ENCODE measurements around the gene CNTN2. TPM values are rescaled to one million over a fixed set of nuclear protein-coding genes. Genes with fewer than 3 reads are reported as not detected.

CNTN2 gene
- polyA plus RNA-seq, 1 donor from 2014 or later, result 3.2 TPM

GRCh38 chr1:204996981-204997380 lies 46.0 kb upstream of the CNTN2 start:
- H3K4me2 ChIP-seq (ENCODE audit: low read length), result no peak overlapping the region
- H3K36me3 ChIP-seq (ENCODE audit: insufficient read depth, low read length), result peaks cover 16% of the 10 kb centered on the region
- no peak overlapping the region for H3K27ac ChIP-seq (ENCODE audit: low read length)

DNA sequence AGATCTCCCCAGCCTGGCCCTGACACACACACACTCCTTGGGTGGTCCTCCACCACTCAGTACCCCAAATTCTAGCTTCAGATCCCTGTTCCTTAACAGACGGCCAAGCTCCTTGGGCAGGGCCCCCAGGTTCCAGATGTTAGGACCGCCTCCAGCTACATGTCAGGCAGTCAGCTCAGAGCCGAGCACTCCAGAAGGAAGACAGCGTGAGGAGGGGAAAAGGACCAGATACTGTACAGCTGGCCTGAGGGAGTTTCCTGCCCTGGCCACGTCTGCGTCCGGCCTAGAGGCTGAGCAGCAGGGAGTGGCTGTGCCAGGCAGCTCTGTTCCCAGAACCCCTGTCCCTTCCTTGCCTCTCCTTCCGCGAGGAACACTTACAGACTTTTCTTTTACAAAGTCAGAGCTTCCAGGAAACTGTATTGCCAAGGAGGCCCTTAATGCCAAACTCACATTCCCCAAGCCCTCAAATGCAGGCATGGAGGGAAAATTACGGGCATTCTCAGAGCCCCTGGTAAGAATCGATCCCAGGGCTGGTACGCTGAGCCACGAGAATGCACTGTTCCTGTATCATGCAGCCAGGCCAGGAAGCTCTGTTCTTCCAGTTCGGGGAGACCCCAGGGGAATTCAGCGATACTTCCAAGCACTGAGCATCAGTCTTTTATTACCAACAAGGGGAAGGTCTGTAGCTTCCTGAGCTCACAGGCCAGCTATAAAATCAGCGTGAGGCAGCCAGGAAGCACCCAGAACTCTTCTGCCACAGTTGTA lies 45.2 kb upstream of the CNTN2 start:
- Histone ChIP-seq H3K4me2 (ENCODE audit: low read length) (no peak overlapping the region), H3K27me3 (ENCODE audit: insufficient read depth, low read depth, low read length) (no peaks in the 10 kb centered on the region), H4K20me1 (ENCODE audit: insufficient read depth) (no peaks in the 10 kb centered on the region), H3K9me2 (ENCODE audit: insufficient read depth, low read length) (no peaks in the 10 kb centered on the region), H3K79me2 (replicated peaks; ENCODE audit: insufficient read depth, low read length) (no peaks in the 10 kb centered on the region), H3K9me3 (ENCODE audit: low read length) (no peaks in the 10 kb centered on the region), H3K27ac (ENCODE audit: low read length) (peak overlapping the region; percentile 30), H3K4me3 (ENCODE audit: low read length) (no peak overlapping the region), H3K9ac (ENCODE audit: low read length) (no peak overlapping the region), H2AFZ (ENCODE audit: low read depth, low read length) (no peak overlapping the region), H3F3A (ENCODE audit: insufficient read depth, low read length, poor library complexity, severe bottlenecking) (no peaks in the 10 kb centered on the region), H3K36me3 (ENCODE audit: insufficient read depth, low read length) (peaks cover 16% of the 10 kb centered on the region)
- TF ChIP-seq EP300 (conservative IDR thresholded peaks at IDR 0.05; ENCODE audit: poor library complexity, severe bottlenecking) (no peak), SMC3 (conservative IDR thresholded peaks at IDR 0.05; ENCODE audit: poor library complexity) (no peak), MXI1 (conservative IDR thresholded peaks at IDR 0.05; ENCODE audit: poor library complexity, severe bottlenecking) (no peak), POLR2AphosphoS5 (IDR thresholded peaks at IDR 0.05) (no peak), RAD21 (conservative IDR thresholded peaks at IDR 0.05) (no peak), TAF1 (IDR thresholded peaks at IDR 0.05; ENCODE audit: low read depth) (no peak), REST (IDR thresholded peaks at IDR 0.05; ENCODE audit: borderline replicate concordance) (no peak), EZH2 (IDR thresholded peaks at IDR 0.05; ENCODE audit: borderline replicate concordance, insufficient read depth, low read length, poor library complexity, severe bottlenecking) (no peak)
- TF ChIP-seq, protein P1, sequence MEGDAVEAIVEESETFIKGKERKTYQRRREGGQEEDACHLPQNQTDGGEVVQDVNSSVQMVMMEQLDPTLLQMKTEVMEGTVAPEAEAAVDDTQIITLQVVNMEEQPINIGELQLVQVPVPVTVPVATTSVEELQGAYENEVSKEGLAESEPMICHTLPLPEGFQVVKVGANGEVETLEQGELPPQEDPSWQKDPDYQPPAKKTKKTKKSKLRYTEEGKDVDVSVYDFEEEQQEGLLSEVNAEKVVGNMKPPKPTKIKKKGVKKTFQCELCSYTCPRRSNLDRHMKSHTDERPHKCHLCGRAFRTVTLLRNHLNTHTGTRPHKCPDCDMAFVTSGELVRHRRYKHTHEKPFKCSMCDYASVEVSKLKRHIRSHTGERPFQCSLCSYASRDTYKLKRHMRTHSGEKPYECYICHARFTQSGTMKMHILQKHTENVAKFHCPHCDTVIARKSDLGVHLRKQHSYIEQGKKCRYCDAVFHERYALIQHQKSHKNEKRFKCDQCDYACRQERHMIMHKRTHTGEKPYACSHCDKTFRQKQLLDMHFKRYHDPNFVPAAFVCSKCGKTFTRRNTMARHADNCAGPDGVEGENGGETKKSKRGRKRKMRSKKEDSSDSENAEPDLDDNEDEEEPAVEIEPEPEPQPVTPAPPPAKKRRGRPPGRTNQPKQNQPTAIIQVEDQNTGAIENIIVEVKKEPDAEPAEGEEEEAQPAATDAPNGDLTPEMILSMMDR (IDR thresholded peaks at IDR 0.05; ENCODE audit: poor library complexity, severe bottlenecking), result no peak

More at GRCh38 chr1:204996981-204997380, 46.0 kb upstream of the CNTN2 start:
- no peaks in the 10 kb centered on the region for H3K27me3 ChIP-seq (ENCODE audit: insufficient read depth, low read depth, low read length)
- no peaks in the 10 kb centered on the region for H3F3A ChIP-seq (ENCODE audit: insufficient read depth, low read length, poor library complexity, severe bottlenecking)
- TF ChIP-seq TAF1 (IDR thresholded peaks at IDR 0.05; ENCODE audit: low read depth) (no peak), RAD21 (conservative IDR thresholded peaks at IDR 0.05) (no peak), SMC3 (conservative IDR thresholded peaks at IDR 0.05; ENCODE audit: poor library complexity) (no peak), EZH2 (IDR thresholded peaks at IDR 0.05; ENCODE audit: borderline replicate concordance, insufficient read depth, low read length, poor library complexity, severe bottlenecking) (no peak)
- no peaks in the 10 kb centered on the region for H3K79me2 ChIP-seq (replicated peaks; ENCODE audit: insufficient read depth, low read length)
- no peaks in the 10 kb centered on the region for H3K9me3 ChIP-seq (ENCODE audit: low read length)
- H3K9ac ChIP-seq (ENCODE audit: low read length), result no peak overlapping the region
- H3K4me3 ChIP-seq (ENCODE audit: low read length), result no peak overlapping the region
- no peaks in the 10 kb centered on the region for H3K9me2 ChIP-seq (ENCODE audit: insufficient read depth, low read length)
- no peak overlapping the region for H2AFZ ChIP-seq (ENCODE audit: low read depth, low read length)
- H4K20me1 ChIP-seq (ENCODE audit: insufficient read depth), result no peaks in the 10 kb centered on the region

All from neural cell (in vitro differentiated cells).